OCI-LY3 (cell line): ENCODE measurements around the gene IFI30.
A peak's percentile ranks its signal among the peaks of the same experiment; 100 is the strongest.

Experiments
- H2AFZ ChIP-seq: fragments of 200-600, 300-600 bp; shearing (Covaris generic); 2 replicates; pipeline ENCODE4 v1.6.0; 2014; ENCODE audit warnings: antibody characterized with exemption, low read depth, low read length
- H3K27ac ChIP-seq: fragments of 200-600, 300-600 bp; sonication (generic); 2 replicates; pipeline ENCODE4 v1.5.1; 2014; ENCODE audit warnings: mild to moderate bottlenecking, low read length, moderate library complexity, mixed read lengths
- H3K27me3 ChIP-seq: fragments of 200-600, 300-600 bp; sonication (generic); 2 replicates; pipeline ENCODE4 v1.6.1; 2014; ENCODE audit warnings: low read depth, low read length, mixed read lengths
- H3K36me3 ChIP-seq: fragments of 200-600, 300-600 bp; sonication (generic); replicated peaks from 2 replicates; pipeline ENCODE3; 2014; ENCODE audit warnings: low read depth, low read length, mixed read lengths
- H3K4me1 ChIP-seq: fragments of 300-600, 200-600 bp; sonication (generic); 2 replicates; pipeline ENCODE4 v1.6.1; 2014; ENCODE audit warnings: low read length, mixed read lengths
- H3K4me2 ChIP-seq: fragments of 200-600, 300-600 bp; sonication (generic); 2 replicates; pipeline ENCODE4 v1.6.1; 2014; ENCODE audit warnings: low read length, mixed read lengths
- H3K4me3 ChIP-seq: fragments of 300-600, 200-600 bp; sonication (generic); 2 replicates; pipeline ENCODE4 v1.5.1; 2014; ENCODE audit warnings: antibody characterized with exemption, mild to moderate bottlenecking, low read length, moderate library complexity
- H3K79me2 ChIP-seq: fragments of 300-600, 200-600 bp; shearing (Covaris generic); 2 replicates; pipeline ENCODE4 v1.6.1; 2014; ENCODE audit warnings: mild to moderate bottlenecking, low read length, mixed read lengths
- H3K9ac ChIP-seq: fragments of 300-600, 200-600 bp; shearing (Covaris generic); 2 replicates; pipeline ENCODE4 v1.6.0; 2014; ENCODE audit warnings: mild to moderate bottlenecking, low read length, moderate library complexity
- H3K9me3 ChIP-seq: fragments of 200-600, 300-600 bp; shearing (Covaris generic); 2 replicates; pipeline ENCODE4 v1.6.1; 2014; ENCODE audit warnings: low read length, mixed read lengths; ENCODE audit not compliant: insufficient read depth
- H4K20me1 ChIP-seq: fragments of 200-600, 300-600 bp; sonication (generic); 2 replicates; pipeline ENCODE4 v1.6.1; 2016; ENCODE audit warnings: low read length, mixed read lengths; ENCODE audit not compliant: insufficient read depth
- EZH2phosphoT487 ChIP-seq: fragments of 200-600 bp; shearing (Covaris generic); IDR thresholded peaks from 2 replicates; pipeline ENCODE4 v1.6.1; 2018; ENCODE audit warnings: antibody characterized with exemption, mixed run types, low read depth
- TF ChIP-seq, protein P1 (sequence below): fragments of 200-600, 300-600 bp; sonication (generic); IDR thresholded peaks from 2 replicates; pipeline ENCODE4 v1.5.1; 2014; ENCODE audit warnings: antibody characterized with exemption, low read length, low read depth

The IFI30 gene

DNA sequence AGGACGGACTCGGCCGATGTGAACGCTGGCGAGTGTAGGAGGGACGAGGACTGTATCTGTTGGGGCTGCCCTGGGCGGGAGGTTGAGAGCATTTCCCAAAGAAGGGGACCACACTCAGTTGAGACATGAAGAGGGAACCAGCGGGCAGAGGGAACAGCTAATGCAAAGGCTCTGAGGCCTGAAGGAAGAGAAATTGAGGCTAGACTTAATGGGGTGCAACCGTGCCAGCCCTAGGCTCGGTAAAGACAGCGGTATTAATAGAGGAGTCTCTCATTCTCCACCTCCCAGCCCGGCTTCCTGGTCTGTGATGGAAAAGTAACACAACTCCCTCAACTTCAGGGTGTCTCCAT, 20.5 kb downstream of the IFI30 start:
- Histone ChIP-seq H3K4me1 (peaks cover 20% of the 10 kb centered on the region), H3K36me3 (peaks cover 3% of the 10 kb centered on the region), H3K4me3 (peak overlapping the region; percentile 87), H3K9me3 (no peaks in the 10 kb centered on the region), H2AFZ (no peak overlapping the region), H3K27me3 (no peaks in the 10 kb centered on the region), H3K9ac (peak overlapping the region; percentile 69; the same call in 1 of the 2 replicates), H3K79me2 (peaks cover 12% of the 10 kb centered on the region), H3K4me2 (peak overlapping the region; percentile 90), H4K20me1 (no peaks in the 10 kb centered on the region; the same call in 1 of the 2 replicates), H3K27ac (no peak overlapping the region)
- no peak for TF ChIP-seq EZH2phosphoT487
- TF ChIP-seq, protein P1, sequence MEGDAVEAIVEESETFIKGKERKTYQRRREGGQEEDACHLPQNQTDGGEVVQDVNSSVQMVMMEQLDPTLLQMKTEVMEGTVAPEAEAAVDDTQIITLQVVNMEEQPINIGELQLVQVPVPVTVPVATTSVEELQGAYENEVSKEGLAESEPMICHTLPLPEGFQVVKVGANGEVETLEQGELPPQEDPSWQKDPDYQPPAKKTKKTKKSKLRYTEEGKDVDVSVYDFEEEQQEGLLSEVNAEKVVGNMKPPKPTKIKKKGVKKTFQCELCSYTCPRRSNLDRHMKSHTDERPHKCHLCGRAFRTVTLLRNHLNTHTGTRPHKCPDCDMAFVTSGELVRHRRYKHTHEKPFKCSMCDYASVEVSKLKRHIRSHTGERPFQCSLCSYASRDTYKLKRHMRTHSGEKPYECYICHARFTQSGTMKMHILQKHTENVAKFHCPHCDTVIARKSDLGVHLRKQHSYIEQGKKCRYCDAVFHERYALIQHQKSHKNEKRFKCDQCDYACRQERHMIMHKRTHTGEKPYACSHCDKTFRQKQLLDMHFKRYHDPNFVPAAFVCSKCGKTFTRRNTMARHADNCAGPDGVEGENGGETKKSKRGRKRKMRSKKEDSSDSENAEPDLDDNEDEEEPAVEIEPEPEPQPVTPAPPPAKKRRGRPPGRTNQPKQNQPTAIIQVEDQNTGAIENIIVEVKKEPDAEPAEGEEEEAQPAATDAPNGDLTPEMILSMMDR = no peak

DNA sequence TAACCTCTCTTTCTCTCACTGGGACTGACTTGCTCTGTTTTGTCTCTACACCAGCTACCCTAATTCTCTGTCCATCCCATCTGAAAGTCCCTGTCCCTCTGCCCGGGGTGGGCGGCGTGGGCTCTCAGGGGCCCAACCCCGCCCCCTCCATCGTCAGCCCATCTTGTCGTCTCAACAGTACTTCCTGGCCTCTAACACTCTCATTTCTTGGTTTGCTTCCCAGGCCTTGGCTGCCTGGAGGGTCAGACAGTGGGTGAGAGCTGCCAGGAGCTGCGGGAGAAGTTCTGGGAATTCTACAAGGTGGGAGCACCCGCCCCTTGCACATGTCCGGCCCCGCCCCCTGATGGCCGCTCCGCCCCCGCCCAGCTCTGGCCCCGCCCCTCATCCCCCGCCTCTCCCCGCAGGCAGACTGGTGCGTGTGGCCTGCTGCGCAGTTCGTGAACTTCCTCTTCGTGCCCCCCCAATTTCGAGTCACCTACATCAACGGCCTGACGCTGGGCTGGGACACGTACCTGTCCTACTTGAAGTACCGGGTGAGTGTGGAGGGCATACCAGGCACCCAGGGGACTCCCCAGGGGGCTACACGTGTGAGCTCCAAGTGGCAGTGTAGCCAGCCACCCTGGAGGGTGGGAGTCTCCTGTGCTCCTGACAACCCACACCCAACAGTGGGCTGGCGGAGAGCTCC, 21.1 kb downstream of the IFI30 start:
- H3K36me3 ChIP-seq = peaks cover 3% of the 10 kb centered on the region
- H3K9ac ChIP-seq = no peak overlapping the region
- H3K4me3 ChIP-seq = peak overlapping the region; percentile 87; the same call in 1 of the 2 replicates
- H4K20me1 ChIP-seq = no peaks in the 10 kb centered on the region; the same call in 1 of the 2 replicates
- peaks cover 12% of the 10 kb centered on the region for H3K79me2 ChIP-seq
- peaks cover 20% of the 10 kb centered on the region for H3K4me1 ChIP-seq
- no peak for TF ChIP-seq EZH2phosphoT487
- TF ChIP-seq, protein P1 = no peak
- no peak overlapping the region for H2AFZ ChIP-seq
- no peaks in the 10 kb centered on the region for H3K27me3 ChIP-seq
- peak overlapping the region; percentile 90 for H3K4me2 ChIP-seq
- H3K27ac ChIP-seq = no peak overlapping the region
- no peaks in the 10 kb centered on the region for H3K9me3 ChIP-seq

DNA sequence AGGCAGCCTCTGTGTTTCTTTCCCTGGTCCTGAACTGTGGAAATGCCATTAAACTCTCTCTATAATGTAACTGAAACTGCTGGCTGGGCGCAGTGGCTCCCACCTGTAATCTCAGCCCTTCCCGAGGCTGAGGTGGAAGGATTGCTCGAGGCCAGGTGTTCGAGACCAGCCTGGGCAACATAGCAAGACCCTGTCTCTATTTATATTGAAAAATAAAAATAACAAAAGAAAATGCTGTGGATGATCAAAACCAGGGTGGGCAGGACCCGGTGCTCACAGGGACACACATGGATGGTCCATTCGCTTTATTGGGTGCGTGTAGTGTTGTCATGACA, 22.9 kb downstream of the IFI30 start:
- Histone ChIP-seq H3K36me3 (peaks cover 3% of the 10 kb centered on the region), H3K79me2 (peaks cover 12% of the 10 kb centered on the region), H3K9ac (no peak overlapping the region), H3K4me2 (no peak overlapping the region), H4K20me1 (no peaks in the 10 kb centered on the region; the same call in 1 of the 2 replicates), H3K4me3 (no peak overlapping the region), H3K9me3 (no peaks in the 10 kb centered on the region), H2AFZ (no peak overlapping the region), H3K27me3 (no peaks in the 10 kb centered on the region), H3K27ac (no peak overlapping the region), H3K4me1 (peaks cover 18% of the 10 kb centered on the region)
- TF ChIP-seq, protein P1 = no peak
- no peak for TF ChIP-seq EZH2phosphoT487

DNA sequence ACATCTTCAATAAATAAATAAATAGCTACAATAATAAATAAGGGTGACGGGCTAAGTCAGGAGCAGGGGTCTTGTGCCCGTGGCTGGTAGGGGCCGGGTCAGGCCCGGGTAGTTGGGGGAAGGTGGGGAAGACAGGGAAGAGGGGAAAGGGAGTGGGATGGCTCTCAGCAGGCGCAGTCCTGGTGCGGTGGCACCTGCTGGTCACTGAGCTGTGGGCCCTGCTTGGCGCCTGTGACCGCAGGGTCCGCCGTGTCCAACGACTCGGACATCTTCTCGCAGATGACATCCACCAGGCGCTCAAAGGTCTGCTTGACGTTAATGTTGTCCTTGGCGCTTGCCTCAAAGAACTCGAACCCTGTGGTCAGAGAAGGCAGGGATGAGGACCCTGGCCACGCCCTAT, 23.7 kb downstream of the IFI30 start:
- Histone ChIP-seq H2AFZ (no peak overlapping the region), H3K79me2 (peaks cover 12% of the 10 kb centered on the region), H3K27ac (no peak overlapping the region), H3K4me3 (no peak overlapping the region), H3K4me2 (no peak overlapping the region), H3K36me3 (peaks cover 7% of the 10 kb centered on the region), H3K27me3 (no peaks in the 10 kb centered on the region), H4K20me1 (peaks cover 4% of the 10 kb centered on the region), H3K4me1 (peaks cover 10% of the 10 kb centered on the region), H3K9ac (no peak overlapping the region), H3K9me3 (no peaks in the 10 kb centered on the region)
- no peak for TF ChIP-seq EZH2phosphoT487
- TF ChIP-seq, protein P1 = no peak
